SK-N-SH (cell line): ENCODE data around the gene UST. TPM values are rescaled to one million over a fixed set of nuclear protein-coding genes. Genes with fewer than 3 reads are reported as not detected.

Source experiments
- CTCF ChIA-PET: fragments of 300-600, 350-600 bp; formaldehyde crosslinking; extraction: SDS; loops from one replicate; lab custom pipeline; 2021; lab: Yijun Ruan, JAX
- POLR2A ChIA-PET: fragments of 350-600 bp; sonication (Branson Sonifier 250); formaldehyde crosslinking; extraction: SDS; loops from one replicate; lab custom pipeline; 2020; ENCODE audit warnings: antibody characterized with exemption, inconsistent platforms; lab: Yijun Ruan, JAX
- DNase-seq: peaks from one replicate; pipeline ENCODE4 v3.0.0; 2012
- H2AFZ ChIP-seq: fragments of 200-600 bp; sonication (generic); 2 replicates; pipeline ENCODE4 v1.8.1; 2016; ENCODE audit warnings: antibody characterized with exemption, mild to moderate bottlenecking, low read depth
- H3F3A ChIP-seq: fragments of 200-600 bp; sonication (generic); replicated peaks from 2 replicates; pipeline ENCODE3; 2016; ENCODE audit warnings: antibody characterized with exemption, mild to moderate bottlenecking; ENCODE audit not compliant: insufficient read depth
- H3K27ac ChIP-seq, 2 experiments: fragments of 200-500 bp in 1 of 2; fragments of 200-600 bp in 1 of 2; sonication (Bioruptor generic) in 1 of 2; sonication (generic), shearing (Covaris generic) in 1 of 2; 2 replicates each; pipeline versions ENCODE4 v1.5.1 to v1.6.1; 2014 to 2016; ENCODE audit warnings: low read depth in 2 of 2, inconsistent platforms in 1 of 2, low read length in 1 of 2, mild to moderate bottlenecking in 1 of 2, mixed read lengths in 1 of 2
- H3K27me3 ChIP-seq: fragments of 200-600 bp; sonication (generic), shearing (Covaris generic); 2 replicates; pipeline ENCODE4 v1.6.1; 2016; ENCODE audit warnings: mixed run types; ENCODE audit not compliant: insufficient read depth
- H3K36me3 ChIP-seq, 2 experiments: fragments of 200-500 bp in 1 of 2; fragments of 200-600 bp in 1 of 2; sonication (Bioruptor generic) in 1 of 2; sonication (generic) in 1 of 2; replicated peaks in 1 of 2; 2 replicates each; pipeline versions ENCODE3 to v1.5.1; 2014 to 2016; ENCODE audit warnings: low read length in 1 of 2, mild to moderate bottlenecking in 1 of 2; ENCODE audit not compliant: insufficient read depth in 2 of 2, control insufficient read depth in 1 of 2
- H3K4me1 ChIP-seq, 2 experiments: fragments of 200-500 bp in 1 of 2; fragments of 200-600 bp in 1 of 2; sonication (Bioruptor generic) in 1 of 2; sonication (generic), shearing (Covaris generic) in 1 of 2; 2 replicates each; pipeline versions ENCODE4 v1.5.1 to v1.6.1; 2014 to 2016; ENCODE audit warnings: low read depth in 1 of 2, low read length in 1 of 2, mixed run types in 1 of 2; ENCODE audit not compliant: insufficient read depth in 2 of 2, control insufficient read depth in 1 of 2
- H3K4me2 ChIP-seq: fragments of 200-600 bp; sonication (generic), shearing (Covaris generic); 2 replicates; pipeline ENCODE4 v1.6.1; 2017; ENCODE audit warnings: mixed run types
- H3K4me3 ChIP-seq, 2 experiments: fragments of 200-500 bp in 1 of 2; fragments of 200-600 bp in 1 of 2; sonication (Bioruptor generic) in 1 of 2; sonication (generic), shearing (Covaris generic) in 1 of 2; 2 replicates each; pipeline versions ENCODE4 v1.5.1 to v1.8.1; 2014 to 2016; ENCODE audit warnings: low read depth in 2 of 2, inconsistent platforms in 1 of 2, low read length in 1 of 2, mild to moderate bottlenecking in 1 of 2, mixed read lengths in 1 of 2, moderate library complexity in 1 of 2
- H3K79me2 ChIP-seq: fragments of 200-600 bp; sonication (generic); 2 replicates; pipeline ENCODE4 v1.8.1; 2017; ENCODE audit warnings: mild to moderate bottlenecking; ENCODE audit not compliant: insufficient read depth
- H3K9ac ChIP-seq: fragments of 200-600 bp; sonication (generic); 2 replicates; pipeline ENCODE4 v1.6.1; 2017; ENCODE audit warnings: mixed run types
- H3K9me2 ChIP-seq: fragments of 200-600 bp; sonication (generic); 2 replicates; pipeline ENCODE4 v1.6.1; 2017; ENCODE audit warnings: mixed run types
- H3K9me3 ChIP-seq: fragments of 200-600 bp; sonication (generic); 2 replicates; pipeline ENCODE4 v1.6.1; 2017; ENCODE audit warnings: mixed run types, mild to moderate bottlenecking, moderate library complexity
- H4K20me1 ChIP-seq: fragments of 200-600 bp; sonication (generic); 2 replicates; pipeline ENCODE4 v1.6.1; 2017; ENCODE audit warnings: mild to moderate bottlenecking, mixed run types; ENCODE audit not compliant: insufficient read depth
- ELF1 ChIP-seq: IDR thresholded peaks from 2 replicates; pipeline ENCODE4 v1.4.0; 2012
- EP300 ChIP-seq, 2 experiments: IDR thresholded peaks; 2 replicates each; pipeline versions ENCODE4 v1.4.0 to v1.6.1; 2012; ENCODE audit warnings: borderline replicate concordance in 1 of 2, low read depth in 1 of 2, low read length in 1 of 2
- FOSL2 ChIP-seq: IDR thresholded peaks from 2 replicates; pipeline ENCODE4 v1.4.0; 2012; ENCODE audit warnings: low read depth, mild to moderate bottlenecking, moderate library complexity, borderline replicate concordance
- FOXM1 ChIP-seq: IDR thresholded peaks from 2 replicates; pipeline ENCODE4 v1.4.0; 2012; ENCODE audit warnings: low read depth, mild to moderate bottlenecking
- GATA2 ChIP-seq: sonication (generic); formaldehyde crosslinking; IDR thresholded peaks from 2 replicates; pipeline ENCODE4 v1.5.0; 2020; ENCODE audit warnings: mild to moderate bottlenecking, missing genetic modification reagents
- MAX ChIP-seq: IDR thresholded peaks from 2 replicates; pipeline ENCODE4 v1.4.0; 2012; ENCODE audit warnings: low read depth
- MEF2A ChIP-seq: IDR thresholded peaks from 2 replicates; pipeline ENCODE4 v1.4.0; 2012; ENCODE audit warnings: low read depth, borderline replicate concordance
- NRF1 ChIP-seq: IDR thresholded peaks from 2 replicates; pipeline ENCODE4 v1.6.1; 2012; ENCODE audit warnings: low read depth, mild to moderate bottlenecking, low read length
- RAD21 ChIP-seq: IDR thresholded peaks from 2 replicates; pipeline ENCODE4 v1.6.1; 2012; ENCODE audit warnings: mild to moderate bottlenecking, low read length
- RCOR1 ChIP-seq: fragments of 150-350 bp; IDR thresholded peaks from 2 replicates; pipeline ENCODE4 v1.6.1; 2017; ENCODE audit warnings: antibody characterized with exemption, low read length
- REST ChIP-seq: IDR thresholded peaks from 2 replicates; pipeline ENCODE4 v1.6.1; 2012; ENCODE audit warnings: mild to moderate bottlenecking, low read depth, low read length, moderate library complexity
- RXRA ChIP-seq: IDR thresholded peaks from 2 replicates; pipeline ENCODE4 v1.4.0; 2012; ENCODE audit warnings: low read depth, mild to moderate bottlenecking, borderline replicate concordance
- SIN3A ChIP-seq: IDR thresholded peaks from 2 replicates; pipeline ENCODE4 v1.6.1; 2012; ENCODE audit warnings: low read depth, mild to moderate bottlenecking, low read length, moderate library complexity, borderline replicate concordance
- YY1 ChIP-seq: IDR thresholded peaks from 2 replicates; pipeline ENCODE4 v1.4.0; 2012; ENCODE audit warnings: low read depth, mild to moderate bottlenecking
- ZBTB33 ChIP-seq: IDR thresholded peaks from 2 replicates; pipeline ENCODE4 v1.4.0; 2012; ENCODE audit warnings: low read depth, borderline replicate concordance
- WGBS: methylation state at CpG from one replicate; pipeline ENCODE4 v1.1.6; 2017; ENCODE audit warnings: low lambda C conversion rate; 5-methylcytosine and 5-hydroxymethylcytosine counted together
- polyA plus RNA-seq, 3 experiments: library from polyadenylated mRNA; depleted of rRNA; stranded (reverse); fragments of >200 nt; gene quantifications; 2 replicates each; pipeline ENCODE4 v1.2.3, GENCODE V29; 2012
- TF ChIP-seq, protein P1 (sequence below): IDR thresholded peaks from 2 replicates; pipeline ENCODE4; 2012
- TF ChIP-seq, protein P2 (sequence below): fragments of 200-600 bp; sonication (generic); IDR thresholded peaks from 2 replicates; pipeline ENCODE4 v1.6.1; 2017; ENCODE audit warnings: antibody characterized with exemption, mild to moderate bottlenecking, moderate library complexity
- TF ChIP-seq, protein P3 (sequence below): IDR thresholded peaks from 2 replicates; pipeline ENCODE4 v1.4.0; 2012; ENCODE audit warnings: low read depth, borderline replicate concordance

The UST gene
- polyA plus RNA-seq, 1 of the 3 experiments (the other 2 are of a cell fraction), result 1.7 TPM

GRCh38 chr6:148985499-148985898, 238.7 kb downstream of the UST start:
- H3K9me3 ChIP-seq, result no peaks in the 10 kb centered on the region
- H3K9ac ChIP-seq, result no peak overlapping the region
- no peaks in the 10 kb centered on the region for H3K79me2 ChIP-seq
- no peaks in the 10 kb centered on the region for H3K9me2 ChIP-seq
- no peak for DNase-seq
- ChIA-PET CTCF (no interaction called here), POLR2A (no interaction called here)
- no peaks in the 10 kb centered on the region for H3K36me3 ChIP-seq
- H3K27ac ChIP-seq, result no peak overlapping the region
- no peaks in the 10 kb centered on the region for H3F3A ChIP-seq
- no peak overlapping the region for H3K4me3 ChIP-seq
- H3K4me2 ChIP-seq, result no peak overlapping the region
- 72% methylated on average over 4 of the region's 4 CpGs for WGBS
- no peak overlapping the region for H2AFZ ChIP-seq
- no peaks in the 10 kb centered on the region; a peak in 1 of 4 replicates for H3K4me1 ChIP-seq
- TF ChIP-seq RCOR1, result no peak
- TF ChIP-seq MAX, result no peak
- no peak for TF ChIP-seq FOXM1
- no peak for TF ChIP-seq FOSL2
- TF ChIP-seq, protein P1, sequence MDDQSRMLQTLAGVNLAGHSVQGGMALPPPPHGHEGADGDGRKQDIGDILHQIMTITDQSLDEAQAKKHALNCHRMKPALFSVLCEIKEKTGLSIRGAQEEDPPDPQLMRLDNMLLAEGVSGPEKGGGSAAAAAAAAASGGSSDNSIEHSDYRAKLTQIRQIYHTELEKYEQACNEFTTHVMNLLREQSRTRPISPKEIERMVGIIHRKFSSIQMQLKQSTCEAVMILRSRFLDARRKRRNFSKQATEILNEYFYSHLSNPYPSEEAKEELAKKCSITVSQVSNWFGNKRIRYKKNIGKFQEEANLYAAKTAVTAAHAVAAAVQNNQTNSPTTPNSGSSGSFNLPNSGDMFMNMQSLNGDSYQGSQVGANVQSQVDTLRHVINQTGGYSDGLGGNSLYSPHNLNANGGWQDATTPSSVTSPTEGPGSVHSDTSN, result no peak
- TF ChIP-seq, protein P2, sequence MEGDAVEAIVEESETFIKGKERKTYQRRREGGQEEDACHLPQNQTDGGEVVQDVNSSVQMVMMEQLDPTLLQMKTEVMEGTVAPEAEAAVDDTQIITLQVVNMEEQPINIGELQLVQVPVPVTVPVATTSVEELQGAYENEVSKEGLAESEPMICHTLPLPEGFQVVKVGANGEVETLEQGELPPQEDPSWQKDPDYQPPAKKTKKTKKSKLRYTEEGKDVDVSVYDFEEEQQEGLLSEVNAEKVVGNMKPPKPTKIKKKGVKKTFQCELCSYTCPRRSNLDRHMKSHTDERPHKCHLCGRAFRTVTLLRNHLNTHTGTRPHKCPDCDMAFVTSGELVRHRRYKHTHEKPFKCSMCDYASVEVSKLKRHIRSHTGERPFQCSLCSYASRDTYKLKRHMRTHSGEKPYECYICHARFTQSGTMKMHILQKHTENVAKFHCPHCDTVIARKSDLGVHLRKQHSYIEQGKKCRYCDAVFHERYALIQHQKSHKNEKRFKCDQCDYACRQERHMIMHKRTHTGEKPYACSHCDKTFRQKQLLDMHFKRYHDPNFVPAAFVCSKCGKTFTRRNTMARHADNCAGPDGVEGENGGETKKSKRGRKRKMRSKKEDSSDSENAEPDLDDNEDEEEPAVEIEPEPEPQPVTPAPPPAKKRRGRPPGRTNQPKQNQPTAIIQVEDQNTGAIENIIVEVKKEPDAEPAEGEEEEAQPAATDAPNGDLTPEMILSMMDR, result no peak
- TF ChIP-seq GATA2, result no peak
- TF ChIP-seq EP300 (IDR thresholded peaks at IDR 0.05; ENCODE audit: borderline replicate concordance in 1 of 2, low read depth in 1 of 2, low read length in 1 of 2), result no peak
- TF ChIP-seq YY1, result no peak
- no peak for TF ChIP-seq NRF1
- no peak for TF ChIP-seq RAD21
- no peak for TF ChIP-seq REST
- TF ChIP-seq MEF2A, result no peak
- TF ChIP-seq, protein P3, sequence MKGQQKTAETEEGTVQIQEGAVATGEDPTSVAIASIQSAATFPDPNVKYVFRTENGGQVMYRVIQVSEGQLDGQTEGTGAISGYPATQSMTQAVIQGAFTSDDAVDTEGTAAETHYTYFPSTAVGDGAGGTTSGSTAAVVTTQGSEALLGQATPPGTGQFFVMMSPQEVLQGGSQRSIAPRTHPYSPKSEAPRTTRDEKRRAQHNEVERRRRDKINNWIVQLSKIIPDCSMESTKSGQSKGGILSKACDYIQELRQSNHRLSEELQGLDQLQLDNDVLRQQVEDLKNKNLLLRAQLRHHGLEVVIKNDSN, result no peak
- TF ChIP-seq SIN3A, result no peak
- no peak for TF ChIP-seq ZBTB33
- TF ChIP-seq ELF1, result no peak
- TF ChIP-seq RXRA, result no peak
- no peaks in the 10 kb centered on the region for H4K20me1 ChIP-seq
- no peaks in the 10 kb centered on the region for H3K27me3 ChIP-seq
